HG02884 (cell line): Measurements from ENCODE around the gene FGF6.
"Not testable (repeated sequence)": the region's sequence is repeated elsewhere in the genome, so short reads cannot be mapped to it uniquely, and the experiment has no call there.

Experiments used
- ATAC-seq: cut with Tn5 transposase; IDR thresholded peaks from one replicate; pipeline ENCODE4 v1.9.1; 2021; ENCODE audit warnings: mild to moderate bottlenecking, moderate library complexity; ENCODE audit not compliant: unreplicated experiment

The FGF6 gene

GRCh38 chr12:4421590-4422031, 24.0 kb downstream of the FGF6 start:
- no peak for ATAC-seq

GRCh38 chr12:4420138-4420670, 25.4 kb downstream of the FGF6 start:
- no peak for ATAC-seq

DNA sequence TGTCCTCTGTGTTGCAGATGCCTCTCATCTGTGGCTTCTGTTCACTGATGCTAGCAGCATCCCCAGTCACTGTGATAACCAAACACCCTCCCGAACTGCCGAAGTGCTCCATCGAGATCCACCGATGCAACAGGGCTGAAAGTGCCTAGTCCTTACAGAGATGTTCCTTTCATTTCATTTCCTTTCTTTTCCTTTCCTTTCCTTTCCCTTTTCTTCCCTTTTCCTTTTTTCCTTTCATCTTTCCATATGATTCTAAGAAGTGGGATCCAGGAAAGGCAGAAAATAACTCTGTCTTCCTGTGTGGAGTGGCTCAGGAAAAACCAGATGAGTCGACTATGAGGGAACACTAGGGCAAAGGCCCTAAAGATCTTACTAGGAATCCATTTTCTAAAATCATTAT, 26.7 kb downstream of the FGF6 start:
- ATAC-seq = no peak

DNA sequence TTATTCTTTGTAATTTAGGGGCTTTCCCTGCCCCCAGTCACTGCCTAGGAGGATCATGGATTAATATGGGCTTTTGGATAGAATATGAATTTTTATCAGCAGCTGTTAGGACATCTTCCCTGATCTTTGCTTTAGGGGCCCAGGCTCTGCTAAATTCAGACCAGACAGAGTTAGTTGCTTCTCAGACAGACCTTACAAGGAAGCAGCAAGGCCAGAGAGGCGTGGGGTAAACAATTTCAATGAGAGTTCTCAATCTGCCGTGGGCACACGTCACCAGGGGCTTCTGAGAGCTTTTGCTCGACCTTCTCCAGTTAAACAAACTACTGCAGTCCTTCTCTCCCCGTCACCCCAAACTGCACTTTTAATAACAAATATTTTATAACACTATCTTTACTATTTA, 27.7 kb downstream of the FGF6 start:
- no peak for ATAC-seq

DNA sequence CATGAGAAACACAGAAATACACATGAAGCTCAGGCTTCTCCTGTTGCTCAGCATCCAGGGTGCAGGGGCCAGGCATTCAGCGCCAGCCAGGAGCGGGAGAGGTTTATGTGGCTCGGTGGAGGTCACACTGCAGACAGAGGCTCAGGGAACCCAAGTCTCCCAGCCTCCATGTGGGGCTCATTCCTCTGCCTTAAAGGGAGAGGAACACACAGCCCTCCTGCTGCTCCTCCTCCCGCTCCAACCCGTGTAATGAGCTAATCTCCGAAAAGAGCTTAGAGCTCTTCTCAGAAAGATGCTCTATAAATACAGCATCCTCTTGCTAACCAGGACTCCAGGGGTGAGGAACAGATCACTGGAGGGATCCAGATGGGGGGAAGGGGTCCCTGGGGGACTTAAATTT, 28.2 kb downstream of the FGF6 start:
- ATAC-seq = no peak

DNA sequence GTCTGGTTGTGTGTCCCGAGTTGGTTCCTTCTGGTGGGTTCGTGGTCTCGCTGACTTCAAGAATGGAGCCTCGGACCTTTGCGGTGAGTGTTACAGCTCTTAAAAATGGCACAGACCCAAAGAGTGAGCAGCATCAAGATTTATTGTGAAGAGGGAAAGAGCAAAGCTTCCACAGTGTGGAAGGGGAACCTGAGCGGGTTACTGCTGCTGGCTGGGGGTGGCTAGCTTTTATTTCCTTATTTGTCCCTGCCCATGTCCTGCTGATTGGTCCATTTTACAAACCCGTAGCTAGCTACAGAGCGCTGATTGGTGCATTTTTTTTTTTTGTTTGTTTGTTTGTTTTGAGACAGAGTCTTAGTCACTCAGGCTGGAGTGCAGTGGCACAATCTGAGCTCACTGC, 29.3 kb downstream of the FGF6 start:
- no peak for ATAC-seq

GRCh38 chr12:4412465-4412864, 33.1 kb downstream of the FGF6 start:
- ATAC-seq = no peak

DNA sequence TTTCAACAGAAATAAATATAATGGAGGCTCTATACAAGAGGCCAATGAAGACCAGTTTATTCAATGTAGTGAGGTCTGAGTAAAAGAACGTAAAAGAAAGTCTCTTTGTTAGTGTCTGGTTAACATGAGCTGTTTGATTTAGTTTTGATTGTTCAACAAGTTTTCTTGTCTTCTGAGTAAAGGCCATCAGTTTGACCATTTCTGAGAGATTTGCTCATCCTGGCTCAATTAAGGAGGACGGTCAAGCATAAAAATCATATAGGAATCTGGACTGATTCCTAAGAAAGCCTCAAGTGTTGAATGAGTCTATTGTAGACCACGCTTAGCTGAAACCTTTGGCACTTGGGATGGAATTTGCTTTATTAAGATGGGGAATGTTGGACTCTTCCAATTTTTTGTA, 33.6 kb downstream of the FGF6 start:
- ATAC-seq = no peak

GRCh38 chr12:4407136-4407535, 38.5 kb downstream of the FGF6 start:
- no peak for ATAC-seq

DNA sequence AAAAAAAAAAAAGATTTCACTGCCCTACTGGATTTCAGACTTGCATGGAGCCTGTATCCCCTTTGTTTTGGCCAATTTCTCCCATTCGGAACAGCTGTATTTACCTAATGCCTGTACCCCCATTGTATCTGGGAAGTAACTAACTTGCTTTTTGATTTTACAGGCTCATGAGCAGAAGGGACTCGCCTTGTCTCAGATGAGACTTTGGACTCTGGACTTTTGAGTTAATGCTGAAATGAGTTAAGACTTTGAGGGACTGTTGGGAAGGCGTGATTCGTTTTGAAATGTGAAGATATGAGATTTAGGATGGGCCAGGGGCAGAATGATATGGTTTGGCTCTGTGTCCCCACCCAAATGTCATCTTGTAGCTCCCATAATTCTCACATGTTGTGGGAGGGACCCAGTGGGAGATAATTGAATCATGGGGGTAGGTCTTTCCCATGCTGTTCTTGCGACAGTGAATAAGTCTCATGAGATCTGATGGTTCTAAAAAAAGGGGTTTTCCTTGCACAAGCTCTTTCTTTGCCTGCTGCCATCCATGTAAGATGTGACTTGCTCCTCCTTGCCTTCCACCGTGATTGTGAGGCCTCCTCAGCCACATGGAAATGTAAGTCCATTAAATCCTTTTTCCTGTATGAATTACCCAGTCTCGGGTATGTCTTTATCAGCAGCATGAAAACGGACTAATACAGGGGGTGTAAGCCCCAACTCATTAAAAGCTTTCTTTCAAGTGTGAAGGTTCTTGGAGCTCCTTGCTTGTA, 40.6 kb downstream of the FGF6 start:
- ATAC-seq = not testable (repeated sequence)

DNA sequence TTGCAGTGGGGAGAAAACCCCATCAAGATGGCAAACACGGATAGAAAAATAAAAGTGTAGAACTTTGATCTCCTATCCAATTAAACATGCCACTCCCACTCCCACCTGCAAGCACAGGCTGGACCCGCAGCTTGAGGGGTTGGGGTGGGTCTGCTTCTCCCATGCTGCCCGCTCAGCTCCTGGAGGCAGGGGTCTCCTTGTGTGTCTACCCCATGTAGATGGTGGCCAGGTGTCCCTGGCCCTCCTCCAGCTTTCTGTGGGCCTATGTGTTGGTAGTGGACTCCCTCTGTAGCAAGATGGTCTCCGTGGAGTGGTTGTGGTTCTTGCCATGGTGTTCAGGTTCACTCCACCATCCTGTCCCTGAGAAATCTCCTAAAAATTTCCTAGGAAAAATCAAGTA, 42.6 kb downstream of the FGF6 start:
- no peak for ATAC-seq

DNA sequence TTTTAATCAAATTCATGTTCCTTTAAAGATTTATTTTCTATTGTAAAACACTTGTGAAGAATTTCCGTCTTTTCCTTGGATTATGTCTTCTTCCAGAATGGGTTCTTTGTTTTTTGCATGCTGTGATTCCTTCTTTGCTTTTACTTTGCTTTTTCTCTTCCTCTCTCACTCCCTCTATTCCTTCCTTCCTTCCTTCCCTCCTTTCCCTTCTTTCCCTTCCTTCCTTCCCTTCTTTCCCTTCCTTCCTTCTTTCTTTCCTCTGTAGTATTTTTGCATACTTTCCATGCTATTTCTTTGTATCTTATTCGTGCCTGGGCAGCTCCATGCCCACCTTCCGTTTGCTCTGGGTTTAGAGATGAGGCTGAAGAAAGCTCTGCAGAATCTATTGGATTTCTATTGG, 44.5 kb downstream of the FGF6 start:
- ATAC-seq = no peak

GRCh38 chr12:4395818-4396217, 49.8 kb downstream of the FGF6 start:
- no peak for ATAC-seq

- no peak for ATAC-seq
Observed at GRCh38 chr12:4393211-4393610, 52.4 kb downstream of the FGF6 start.

- no peak for ATAC-seq
Observed at GRCh38 chr12:4392223-4392742, 53.3 kb downstream of the FGF6 start.

DNA sequence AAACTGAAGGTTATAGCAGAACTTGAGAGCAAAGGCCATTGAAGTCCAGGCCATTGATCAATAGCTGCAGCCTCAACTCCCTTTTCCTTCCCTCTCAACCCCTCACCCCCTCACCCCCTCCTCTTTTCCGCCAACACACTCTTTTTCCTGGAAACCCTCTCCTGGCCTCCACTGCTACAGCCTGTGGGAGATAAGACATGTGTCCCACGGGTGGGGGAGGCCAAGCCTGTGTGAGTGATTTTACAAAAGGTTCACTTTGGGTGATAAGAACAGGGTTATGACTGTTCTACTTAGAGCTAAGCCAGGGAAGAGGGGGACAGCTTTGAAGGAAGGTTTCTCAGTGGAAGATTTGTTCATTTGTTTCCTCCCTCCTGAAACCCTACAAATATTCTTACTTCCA, 57.0 kb downstream of the FGF6 start:
- no peak for ATAC-seq

DNA sequence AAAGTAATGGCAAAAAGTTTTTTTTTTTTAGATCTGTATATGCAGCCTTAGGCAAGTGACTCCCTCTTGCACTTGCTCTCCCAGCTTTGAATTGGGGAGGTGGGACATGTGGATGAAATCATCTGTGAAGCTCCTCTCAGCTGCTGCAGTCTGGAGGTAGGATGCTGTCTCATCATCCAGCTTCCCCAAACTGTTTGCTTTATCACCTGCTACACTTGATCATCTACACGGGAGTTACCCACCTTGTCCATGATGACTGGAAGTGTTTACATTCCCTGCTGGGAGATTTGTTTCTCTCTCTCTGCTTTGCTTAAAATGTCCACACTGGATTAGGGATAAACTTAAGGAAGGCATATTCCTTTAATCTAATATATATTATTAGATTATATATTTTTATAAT, 57.6 kb downstream of the FGF6 start:
- no peak for ATAC-seq

DNA sequence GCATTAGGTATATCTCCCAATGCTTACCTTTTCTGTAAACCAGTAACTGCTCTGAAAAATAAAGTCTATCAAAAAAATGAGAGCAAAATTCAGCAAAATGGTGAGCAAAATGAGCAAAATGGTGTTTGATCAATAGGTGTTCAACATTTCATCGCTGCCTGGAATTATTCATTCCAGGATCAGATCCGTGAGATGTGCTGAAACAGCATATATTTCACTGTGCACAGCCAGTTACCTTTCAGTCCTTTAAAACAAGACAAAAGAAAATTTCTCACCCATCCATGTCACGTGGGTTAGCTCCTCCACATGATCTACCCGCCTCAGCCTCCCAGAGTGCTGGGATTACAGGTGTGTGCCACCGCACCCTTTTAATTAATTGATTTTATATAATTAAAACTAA, 58.0 kb downstream of the FGF6 start:
- no peak for ATAC-seq

- ATAC-seq = no peak
Observed at GRCh38 chr12:4386801-4387200, 58.8 kb downstream of the FGF6 start.
